ENCODE results near the gene DUS2. TPM values are rescaled to one million over a fixed set of nuclear protein-coding genes. Genes with fewer than 3 reads are reported as not detected.
A peak's percentile ranks its signal among the peaks of the same experiment; 100 is the strongest.

DUS2 gene
- total and polyA plus RNA-seq, 2 of the 8 experiments (the other 6 are each of a cell fraction or from before 2014, with no cell fraction given) = 17.2 to 27.0 TPM

GRCh38 chr16:68075980-68076379 lies 52.9 kb downstream of the DUS2 start:
- no peaks in the 10 kb centered on the region for H3K79me2 ChIP-seq (ENCODE audit: control insufficient read depth in 1 of 2, insufficient read depth in 2 of 2, low read length in 2 of 2)
- H2BK5ac ChIP-seq (ENCODE audit: low read depth, low read length) = no peak overlapping the region
- no peak overlapping the region for H3K14ac ChIP-seq (ENCODE audit: insufficient read length)
- no peak overlapping the region for H3K4me2 ChIP-seq (ENCODE audit: insufficient read depth in 1 of 2, low read depth in 2 of 2, low read length in 2 of 2)
- no peak overlapping the region for H3K56ac ChIP-seq (replicated peaks; ENCODE audit: insufficient read length, low read depth, low read length)
- no peak overlapping the region for H2BK20ac ChIP-seq (ENCODE audit: low read length)
- H3K23me2 ChIP-seq (ENCODE audit: low read depth, low read length) = no peaks in the 10 kb centered on the region
- no peak overlapping the region for H2AFZ ChIP-seq (ENCODE audit: low read length)
- no peak overlapping the region for H3K18ac ChIP-seq (ENCODE audit: extremely low read depth, low read length)
- no peak overlapping the region for H3K27ac ChIP-seq (ENCODE audit: low read depth, low read length)
- ChIA-PET POLR2A (ENCODE audit: partially characterized antibody) (interaction anchor here (0.9 to 4.9 kb wide), 3 partner anchors 8 to 161 kb away, joined by 3 to 27 read pairs (median 3); partner anchors contain the start of gene NFATC3), CTCF (ENCODE audit: partially characterized antibody) (interaction anchor here (1.0 to 1.3 kb wide), 4 partner anchors 18 to 154 kb away, joined by 3 to 4 read pairs (median 3); no protein-coding TSS in a partner anchor)
- H3K4me1 ChIP-seq (replicated peaks in 1 of 4; ENCODE audit: control insufficient read depth in 3 of 4, insufficient read depth in 4 of 4, low read length in 3 of 4) = no peaks in the 10 kb centered on the region; a peak in 1 of 7 replicates
- peaks cover 0 to 3% of the 10 kb centered on the region in 2 experiments for H4K20me1 ChIP-seq (replicated peaks in 1 of 2; ENCODE audit: control insufficient read depth in 1 of 2, insufficient read depth in 2 of 2, low read length in 2 of 2)
- no peak overlapping the region for H4K5ac ChIP-seq (ENCODE audit: insufficient read length, low read depth, low read length)
- H4K91ac ChIP-seq (replicated peaks; ENCODE audit: insufficient read length, low read length) = no peak overlapping the region
- no peak overlapping the region for H3K9ac ChIP-seq (replicated peaks in 1 of 4; ENCODE audit: extremely low read depth in 1 of 4, low read depth in 3 of 4, low read length in 3 of 4)
- H3K27me3 ChIP-seq (replicated peaks in 1 of 4; ENCODE audit: control insufficient read depth in 3 of 4, extremely low read depth in 1 of 4, insufficient read depth in 3 of 4, low read length in 3 of 4) = no peaks in the 10 kb centered on the region
- no peak overlapping the region for H2BK120ac ChIP-seq (replicated peaks; ENCODE audit: low read depth, low read length)
- no peak overlapping the region for H3K23ac ChIP-seq (ENCODE audit: insufficient read length)
- 96% methylated on average over 3 of the region's 3 CpGs; no CpG with 5 or more reads in 1 of the 2 experiments for WGBS, 2 experiments (ENCODE audit: extremely low coverage in 1 of 2, insufficient coverage in 1 of 2, insufficient read length in 1 of 2, insufficient replicate concordance in 2 of 2, low coverage in 1 of 2, low lambda C conversion rate in 2 of 2, missing lambda C conversion rate in 1 of 2)
- H3K4ac ChIP-seq (replicated peaks; ENCODE audit: insufficient read length, low read depth, low read length) = no peak overlapping the region
- DNase-seq (ENCODE audit: low read depth in 1 of 2, low spot score in 2 of 2) = peak in 1 of 2 experiments; percentile 17
- H2BK12ac ChIP-seq (ENCODE audit: low read depth, low read length) = no peak overlapping the region
- H3K36me3 ChIP-seq (ENCODE audit: control insufficient read depth in 2 of 4, insufficient read depth in 4 of 4, low read length in 3 of 4) = peaks cover 14 to 40% (median 33%) of the 10 kb centered on the region in 4 experiments; a peak in 6 of 8 replicates
- no peaks in the 10 kb centered on the region for H3K79me1 ChIP-seq (ENCODE audit: low read depth, low read length)
- no peak overlapping the region for H2AK5ac ChIP-seq (ENCODE audit: low read depth, low read length)
- no peak overlapping the region for H3K4me3 ChIP-seq (ENCODE audit: extremely low read depth in 1 of 4, insufficient read depth in 2 of 4, low read depth in 3 of 4, low read length in 4 of 4)
- H4K8ac ChIP-seq (ENCODE audit: extremely low read depth, insufficient read depth, low read length) = no peak overlapping the region; the same call in 1 of the 2 replicates
- FAIRE-seq = no peak
- no peak overlapping the region for H2BK15ac ChIP-seq (ENCODE audit: low read length)
- H3K9me3 ChIP-seq (ENCODE audit: insufficient read depth in 2 of 2, low read depth in 1 of 2, low read length in 1 of 2) = no peaks in the 10 kb centered on the region
- no peak for TF ChIP-seq CBX5 (IDR thresholded peaks at IDR 0.05; ENCODE audit: low read depth, low read length)
- no peak for TF ChIP-seq SIRT6 (IDR thresholded peaks at IDR 0.05; ENCODE audit: low read length)

Data from H1 (cell line).